HepG2 (cell line): ENCODE data around the gene TMEM209. TPM values are rescaled to one million over a fixed set of nuclear protein-coding genes. Genes with fewer than 3 reads are reported as not detected.
A peak's percentile ranks its signal among the peaks of the same experiment; 100 is the strongest.

Source experiments
- EZH2 ChIP-seq: conservative IDR thresholded peaks from 2 replicates; pipeline ENCODE4 v1.6.1; 2012; ENCODE audit warnings: mild to moderate bottlenecking, low read depth, low read length, moderate library complexity
- HMGA1 ChIP-seq: sonication (generic); formaldehyde crosslinking; conservative IDR thresholded peaks from 2 replicates; pipeline ENCODE4 v1.4.0; 2020; ENCODE audit warnings: missing genetic modification reagents
- HOXD1 ChIP-seq: sonication (generic); formaldehyde crosslinking; IDR thresholded peaks from 2 replicates; pipeline ENCODE4 v1.5.0; 2020; ENCODE audit warnings: missing genetic modification reagents
- ISL2 ChIP-seq: sonication (generic); formaldehyde crosslinking; IDR thresholded peaks from 2 replicates; pipeline ENCODE4 v1.5.0; 2020; ENCODE audit warnings: missing genetic modification reagents
- KAT7 ChIP-seq: IDR thresholded peaks from 2 replicates; pipeline ENCODE4 v1.6.1; 2018; ENCODE audit warnings: borderline replicate concordance, missing compliant biosample characterization
- KDM4B ChIP-seq: sonication (generic); formaldehyde crosslinking; IDR thresholded peaks from 2 replicates; pipeline ENCODE4 v1.4.0; 2020; ENCODE audit warnings: missing genetic modification reagents
- NRL ChIP-seq: sonication (generic); formaldehyde crosslinking; IDR thresholded peaks from 2 replicates; pipeline ENCODE4 v1.5.0; 2020; ENCODE audit warnings: missing genetic modification reagents, mild to moderate bottlenecking, moderate library complexity, borderline replicate concordance
- RBM39 ChIP-seq: fragments of 200-400 bp; formaldehyde crosslinking; IDR thresholded peaks from one replicate; pipeline ENCODE4 v1.6.1; 2018; ENCODE audit warnings: antibody characterized with exemption, mild to moderate bottlenecking, low read depth, low read length; ENCODE audit not compliant: poor library complexity, severe bottlenecking
- RFX5 ChIP-seq: IDR thresholded peaks from 2 replicates; pipeline ENCODE4 v1.6.1; 2011; ENCODE audit warnings: low read depth, low read length, improper control_type of control experiment
- SIX1 ChIP-seq: sonication (generic); formaldehyde crosslinking; IDR thresholded peaks from 2 replicates; pipeline ENCODE4 v1.4.0; 2020; ENCODE audit warnings: missing genetic modification reagents, borderline replicate concordance
- ZNF34 ChIP-seq: sonication (generic); formaldehyde crosslinking; IDR thresholded peaks from 2 replicates; pipeline ENCODE4 v1.4.0; 2020; ENCODE audit warnings: mild to moderate bottlenecking, missing genetic modification reagents, borderline replicate concordance
- ZNF441 ChIP-seq: sonication (generic); formaldehyde crosslinking; IDR thresholded peaks from 2 replicates; pipeline ENCODE4 v1.7.0; 2021; ENCODE audit warnings: missing genetic modification reagents, borderline replicate concordance
- ZNF883 ChIP-seq: sonication (generic); formaldehyde crosslinking; IDR thresholded peaks from 2 replicates; pipeline ENCODE4 v1.5.1; 2020; ENCODE audit warnings: mild to moderate bottlenecking, missing genetic modification reagents; ENCODE audit errors: not compliant biosample characterization
- polyA plus RNA-seq, 8 experiments: library from polyadenylated mRNA; depleted of rRNA in 3 of 8; stranded (reverse) in 7 of 8; unstranded in 1 of 8; fragments of >200 nt; fragmentation: Illumina TruSeq in 4 of 8; extraction: Trizol in 4 of 8; gene quantifications; 2 replicates each; pipeline versions ENCODE4 v1.2.1 to v1.2.3, GENCODE V29; 2011 to 2016; ENCODE audit warnings: low read depth in 4 of 8, missing spikeins in 1 of 8, mixed read lengths in 1 of 8; ENCODE audit not compliant: insufficient read depth in 1 of 8
- total RNA-seq, 5 experiments: library from RNA; depleted of rRNA; stranded (reverse); fragments of >200 nt; fragmentation: Illumina TruSeq; extraction: Trizol; gene quantifications; 2 replicates each; pipeline ENCODE4 v1.2.3, GENCODE V29; 2016; ENCODE audit warnings: low read depth in 1 of 5
- TF ChIP-seq, protein P1 (sequence below): sonication (generic); formaldehyde crosslinking; IDR thresholded peaks from 2 replicates; pipeline ENCODE4 v1.4.0; 2020; ENCODE audit warnings: mild to moderate bottlenecking, missing genetic modification reagents
- TF ChIP-seq, protein P2 (sequence below): sonication (generic); formaldehyde crosslinking; IDR thresholded peaks from 2 replicates; pipeline ENCODE4 v1.5.0; 2020; ENCODE audit warnings: missing genetic modification reagents, mild to moderate bottlenecking, borderline replicate concordance
- TF ChIP-seq, protein P3 (sequence below): sonication (generic); formaldehyde crosslinking; IDR thresholded peaks from 2 replicates; pipeline ENCODE4 v1.4.0; 2020; ENCODE audit warnings: missing genetic modification reagents
- TF ChIP-seq, protein P4 (sequence below): IDR thresholded peaks from 2 replicates; pipeline ENCODE4 v1.6.1; 2016; ENCODE audit warnings: mild to moderate bottlenecking, missing biosample characterization, missing genetic modification reagents
- TF ChIP-seq, protein P5 (sequence below): sonication (generic); formaldehyde crosslinking; IDR thresholded peaks from 2 replicates; pipeline ENCODE4 v1.4.0; 2020; ENCODE audit warnings: mild to moderate bottlenecking, missing genetic modification reagents

Gene TMEM209
- total and polyA plus RNA-seq, 2 of the 13 experiments (the other 11 are each of a cell fraction or from before 2014, with no cell fraction given), result 14.5 to 15.6 TPM

DNA sequence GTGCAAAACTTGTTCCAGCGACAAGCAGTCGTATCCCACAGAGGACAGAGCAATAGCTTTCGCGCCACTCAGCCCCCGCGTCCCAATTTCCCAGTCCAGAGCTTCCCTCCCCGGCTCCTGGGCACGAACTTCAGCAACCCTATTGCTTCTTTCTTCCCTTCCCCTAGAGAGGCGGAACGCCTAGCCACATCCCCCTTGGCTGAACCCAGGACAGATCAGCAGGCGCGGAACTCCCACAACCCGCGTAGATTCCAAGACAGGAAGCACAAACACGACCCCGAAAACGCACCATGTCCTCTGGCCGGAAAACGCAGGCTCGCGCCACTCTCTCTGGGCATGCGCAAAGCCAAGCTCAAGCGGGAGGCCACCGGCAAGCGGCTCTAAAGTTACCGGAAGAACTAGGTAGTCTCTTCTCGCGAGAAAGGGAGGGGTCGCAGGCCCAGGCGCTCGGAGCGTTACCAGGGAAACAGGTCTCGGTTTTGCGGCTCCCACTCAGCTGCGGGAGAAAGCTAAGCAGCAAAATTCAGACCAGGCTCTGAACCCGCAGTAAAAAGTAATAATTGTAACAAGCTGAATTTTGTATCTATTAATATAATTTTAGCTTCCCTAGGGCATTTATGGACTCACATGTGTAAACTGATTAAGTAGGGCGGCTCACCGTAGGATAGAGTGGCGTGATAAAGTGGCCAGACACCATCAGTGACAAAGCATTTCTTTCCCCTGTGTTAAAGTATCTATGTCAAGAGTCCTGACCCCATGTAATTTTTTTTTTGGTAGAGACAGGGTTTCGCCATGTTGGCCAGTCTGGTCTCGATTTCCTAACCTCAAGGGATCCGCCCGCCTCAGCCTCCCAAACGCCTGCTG is at the start of gene TMEM209 (continued):
- TF ChIP-seq, protein P1, sequence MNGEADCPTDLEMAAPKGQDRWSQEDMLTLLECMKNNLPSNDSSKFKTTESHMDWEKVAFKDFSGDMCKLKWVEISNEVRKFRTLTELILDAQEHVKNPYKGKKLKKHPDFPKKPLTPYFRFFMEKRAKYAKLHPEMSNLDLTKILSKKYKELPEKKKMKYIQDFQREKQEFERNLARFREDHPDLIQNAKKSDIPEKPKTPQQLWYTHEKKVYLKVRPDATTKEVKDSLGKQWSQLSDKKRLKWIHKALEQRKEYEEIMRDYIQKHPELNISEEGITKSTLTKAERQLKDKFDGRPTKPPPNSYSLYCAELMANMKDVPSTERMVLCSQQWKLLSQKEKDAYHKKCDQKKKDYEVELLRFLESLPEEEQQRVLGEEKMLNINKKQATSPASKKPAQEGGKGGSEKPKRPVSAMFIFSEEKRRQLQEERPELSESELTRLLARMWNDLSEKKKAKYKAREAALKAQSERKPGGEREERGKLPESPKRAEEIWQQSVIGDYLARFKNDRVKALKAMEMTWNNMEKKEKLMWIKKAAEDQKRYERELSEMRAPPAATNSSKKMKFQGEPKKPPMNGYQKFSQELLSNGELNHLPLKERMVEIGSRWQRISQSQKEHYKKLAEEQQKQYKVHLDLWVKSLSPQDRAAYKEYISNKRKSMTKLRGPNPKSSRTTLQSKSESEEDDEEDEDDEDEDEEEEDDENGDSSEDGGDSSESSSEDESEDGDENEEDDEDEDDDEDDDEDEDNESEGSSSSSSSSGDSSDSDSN (CRISPR knock-in tag), result peak; percentile 60
- TF ChIP-seq RFX5 (no peak), SIX1 (CRISPR knock-in tag) (peak; percentile 42; the same call in 1 of the 2 replicates), ISL2 (CRISPR knock-in tag) (peak; percentile 40; the same call in 1 of the 2 replicates), EZH2 (no peak), ZNF34 (no peak), HOXD1 (no peak), ZNF883 (peak; percentile 89), KAT7 (no peak; the same call in 1 of the 2 replicates), NRL (CRISPR knock-in tag) (peak; percentile 85; the same call in 1 of the 2 replicates), KDM4B (CRISPR knock-in tag) (no peak; the same call in 1 of the 2 replicates), ZNF441 (CRISPR knock-in tag) (0 out of 2 replicates have a peak, but pooled peaks have one; percentile 37), HMGA1 (CRISPR knock-in tag) (no peak), RBM39 (peak; percentile 29)
- TF ChIP-seq, protein P2, sequence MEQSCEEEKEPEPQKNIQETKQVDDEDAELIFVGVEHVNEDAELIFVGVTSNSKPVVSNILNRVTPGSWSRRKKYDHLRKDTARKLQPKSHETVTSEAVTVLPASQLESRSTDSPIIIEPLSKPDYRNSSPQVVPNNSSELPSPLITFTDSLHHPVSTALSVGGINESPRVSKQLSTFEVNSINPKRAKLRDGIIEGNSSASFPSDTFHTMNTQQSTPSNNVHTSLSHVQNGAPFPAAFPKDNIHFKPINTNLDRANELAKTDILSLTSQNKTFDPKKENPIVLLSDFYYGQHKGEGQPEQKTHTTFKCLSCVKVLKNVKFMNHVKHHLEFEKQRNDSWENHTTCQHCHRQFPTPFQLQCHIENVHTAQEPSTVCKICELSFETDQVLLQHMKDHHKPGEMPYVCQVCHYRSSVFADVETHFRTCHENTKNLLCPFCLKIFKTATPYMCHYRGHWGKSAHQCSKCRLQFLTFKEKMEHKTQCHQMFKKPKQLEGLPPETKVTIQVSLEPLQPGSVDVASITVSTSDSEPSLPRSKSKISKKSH (CRISPR knock-in tag), result peak; percentile 78; the same call in 1 of the 2 replicates
- TF ChIP-seq, protein P3, sequence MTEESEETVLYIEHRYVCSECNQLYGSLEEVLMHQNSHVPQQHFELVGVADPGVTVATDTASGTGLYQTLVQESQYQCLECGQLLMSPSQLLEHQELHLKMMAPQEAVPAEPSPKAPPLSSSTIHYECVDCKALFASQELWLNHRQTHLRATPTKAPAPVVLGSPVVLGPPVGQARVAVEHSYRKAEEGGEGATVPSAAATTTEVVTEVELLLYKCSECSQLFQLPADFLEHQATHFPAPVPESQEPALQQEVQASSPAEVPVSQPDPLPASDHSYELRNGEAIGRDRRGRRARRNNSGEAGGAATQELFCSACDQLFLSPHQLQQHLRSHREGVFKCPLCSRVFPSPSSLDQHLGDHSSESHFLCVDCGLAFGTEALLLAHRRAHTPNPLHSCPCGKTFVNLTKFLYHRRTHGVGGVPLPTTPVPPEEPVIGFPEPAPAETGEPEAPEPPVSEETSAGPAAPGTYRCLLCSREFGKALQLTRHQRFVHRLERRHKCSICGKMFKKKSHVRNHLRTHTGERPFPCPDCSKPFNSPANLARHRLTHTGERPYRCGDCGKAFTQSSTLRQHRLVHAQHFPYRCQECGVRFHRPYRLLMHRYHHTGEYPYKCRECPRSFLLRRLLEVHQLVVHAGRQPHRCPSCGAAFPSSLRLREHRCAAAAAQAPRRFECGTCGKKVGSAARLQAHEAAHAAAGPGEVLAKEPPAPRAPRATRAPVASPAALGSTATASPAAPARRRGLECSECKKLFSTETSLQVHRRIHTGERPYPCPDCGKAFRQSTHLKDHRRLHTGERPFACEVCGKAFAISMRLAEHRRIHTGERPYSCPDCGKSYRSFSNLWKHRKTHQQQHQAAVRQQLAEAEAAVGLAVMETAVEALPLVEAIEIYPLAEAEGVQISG (CRISPR knock-in tag), result peak; percentile 86
- TF ChIP-seq, protein P4, sequence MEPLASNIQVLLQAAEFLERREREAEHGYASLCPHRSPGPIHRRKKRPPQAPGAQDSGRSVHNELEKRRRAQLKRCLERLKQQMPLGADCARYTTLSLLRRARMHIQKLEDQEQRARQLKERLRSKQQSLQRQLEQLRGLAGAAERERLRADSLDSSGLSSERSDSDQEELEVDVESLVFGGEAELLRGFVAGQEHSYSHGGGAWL (CRISPR knock-in tag), result peak; percentile 75; the same call in 1 of the 2 replicates
- TF ChIP-seq, protein P5, sequence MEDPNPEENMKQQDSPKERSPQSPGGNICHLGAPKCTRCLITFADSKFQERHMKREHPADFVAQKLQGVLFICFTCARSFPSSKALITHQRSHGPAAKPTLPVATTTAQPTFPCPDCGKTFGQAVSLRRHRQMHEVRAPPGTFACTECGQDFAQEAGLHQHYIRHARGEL (CRISPR knock-in tag), result no peak
